GM12892 (cell line): ENCODE measurements around the gene DNAH12.
"Not testable (repeated sequence)": the region's sequence is repeated elsewhere in the genome, so short reads cannot be mapped to it uniquely, and the experiment has no call there.

Source experiments
- POLR2A ChIP-seq: IDR thresholded peaks from 2 replicates; pipeline ENCODE4 v1.6.1; 2011; ENCODE audit warnings: low read depth, low read length, control low read depth
- POLR2AphosphoS5 ChIP-seq: IDR thresholded peaks from 2 replicates; pipeline ENCODE4 v1.6.1; 2011; ENCODE audit warnings: low read depth, low read length, control low read depth
- TAF1 ChIP-seq: IDR thresholded peaks from 2 replicates; pipeline ENCODE4 v1.6.1; 2011; ENCODE audit warnings: low read depth, mild to moderate bottlenecking, control low read depth, low read length, borderline replicate concordance

GRCh38 chr3:57477193-57477592, 67.0 kb downstream of the DNAH12 start:
- not testable (repeated sequence) for TF ChIP-seq POLR2A, POLR2AphosphoS5, TAF1
